ENCODE measurements around the gene TST. TPM values are rescaled to one million over a fixed set of nuclear protein-coding genes. Genes with fewer than 3 reads are reported as not detected.

The TST gene
- total and polyA plus RNA-seq, 10 of the 15 experiments (the other 5 are each of a cell fraction or from before 2014, with no cell fraction given), result 2.4 to 24.6 (median 10.4) TPM

- Histone ChIP-seq H3K9ac (ENCODE audit: control insufficient read depth, insufficient read depth, low read length) (no peak overlapping the region), H3K27ac (ENCODE audit: control insufficient read depth, insufficient read depth) (no peak overlapping the region), H4K20me1 (ENCODE audit: control insufficient read depth, insufficient read depth) (no peaks in the 10 kb centered on the region), H3K36me3 (ENCODE audit: control insufficient read depth in 2 of 2, insufficient read depth in 2 of 2, low read length in 1 of 2) (no peaks in the 10 kb centered on the region), H3K4me2 (ENCODE audit: control insufficient read depth, insufficient read depth) (no peak overlapping the region), H3K9me3 (replicated peaks; ENCODE audit: control insufficient read depth, insufficient read depth, low read length) (no peaks in the 10 kb centered on the region), H2AFZ (ENCODE audit: control insufficient read depth, low read depth, low read length) (no peak overlapping the region), H3K27me3 (replicated peaks in 1 of 2; ENCODE audit: control insufficient read depth in 2 of 2, insufficient read depth in 2 of 2, low read length in 1 of 2) (peaks cover 0 to 2% of the 10 kb centered on the region in 2 experiments; a peak in 1 of 4 replicates), H3K79me2 (ENCODE audit: control insufficient read depth, insufficient read depth, low read length) (no peaks in the 10 kb centered on the region), H3K4me1 (ENCODE audit: control insufficient read depth, insufficient read depth, low read length) (peaks cover 10% of the 10 kb centered on the region), H3K4me3 (no peak overlapping the region)
- RAD21 ChIA-PET (ENCODE audit: unreplicated experiment), result interaction anchor here (0.6 to 2.8 kb wide), 14 partner anchors 9 to 262 kb away, joined by 3 to 21 read pairs (median 4); partner anchors contain the start of gene TST
- BruUV-seq (replicated peaks), result no TSS peak
- SMC1A ChIA-PET (ENCODE audit: uncharacterized antibody, unreplicated experiment), result interaction anchor here (0.6 to 2.7 kb wide), 14 partner anchors 13 to 268 kb away, joined by 3 to 19 read pairs (median 4); no protein-coding TSS in a partner anchor
- DNase-seq (ENCODE audit: low read depth, low spot score), result no peak
- FAIRE-seq, result peak; percentile 70
- TF ChIP-seq, protein P1, sequence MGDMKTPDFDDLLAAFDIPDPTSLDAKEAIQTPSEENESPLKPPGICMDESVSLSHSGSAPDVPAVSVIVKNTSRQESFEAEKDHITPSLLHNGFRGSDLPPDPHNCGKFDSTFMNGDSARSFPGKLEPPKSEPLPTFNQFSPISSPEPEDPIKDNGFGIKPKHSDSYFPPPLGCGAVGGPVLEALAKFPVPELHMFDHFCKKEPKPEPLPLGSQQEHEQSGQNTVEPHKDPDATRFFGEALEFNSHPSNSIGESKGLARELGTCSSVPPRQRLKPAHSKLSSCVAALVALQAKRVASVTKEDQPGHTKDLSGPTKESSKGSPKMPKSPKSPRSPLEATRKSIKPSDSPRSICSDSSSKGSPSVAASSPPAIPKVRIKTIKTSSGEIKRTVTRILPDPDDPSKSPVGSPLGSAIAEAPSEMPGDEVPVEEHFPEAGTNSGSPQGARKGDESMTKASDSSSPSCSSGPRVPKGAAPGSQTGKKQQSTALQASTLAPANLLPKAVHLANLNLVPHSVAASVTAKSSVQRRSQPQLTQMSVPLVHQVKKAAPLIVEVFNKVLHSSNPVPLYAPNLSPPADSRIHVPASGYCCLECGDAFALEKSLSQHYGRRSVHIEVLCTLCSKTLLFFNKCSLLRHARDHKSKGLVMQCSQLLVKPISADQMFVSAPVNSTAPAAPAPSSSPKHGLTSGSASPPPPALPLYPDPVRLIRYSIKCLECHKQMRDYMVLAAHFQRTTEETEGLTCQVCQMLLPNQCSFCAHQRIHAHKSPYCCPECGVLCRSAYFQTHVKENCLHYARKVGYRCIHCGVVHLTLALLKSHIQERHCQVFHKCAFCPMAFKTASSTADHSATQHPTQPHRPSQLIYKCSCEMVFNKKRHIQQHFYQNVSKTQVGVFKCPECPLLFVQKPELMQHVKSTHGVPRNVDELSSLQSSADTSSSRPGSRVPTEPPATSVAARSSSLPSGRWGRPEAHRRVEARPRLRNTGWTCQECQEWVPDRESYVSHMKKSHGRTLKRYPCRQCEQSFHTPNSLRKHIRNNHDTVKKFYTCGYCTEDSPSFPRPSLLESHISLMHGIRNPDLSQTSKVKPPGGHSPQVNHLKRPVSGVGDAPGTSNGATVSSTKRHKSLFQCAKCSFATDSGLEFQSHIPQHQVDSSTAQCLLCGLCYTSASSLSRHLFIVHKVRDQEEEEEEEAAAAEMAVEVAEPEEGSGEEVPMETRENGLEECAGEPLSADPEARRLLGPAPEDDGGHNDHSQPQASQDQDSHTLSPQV (IDR thresholded peaks at IDR 0.05), result no peak
- TF ChIP-seq SPI1 (IDR thresholded peaks at IDR 0.05; ENCODE audit: borderline replicate concordance, insufficient read depth, low read depth, low read length) (peak; percentile 18; the same call in 1 of the 2 replicates), PKNOX1 (IDR thresholded peaks at IDR 0.05) (peak; percentile 26; the same call in 1 of the 2 replicates), IKZF2 (IDR thresholded peaks at IDR 0.05) (peak; percentile 34 to 47; a peak in 3 of 4 replicates)
- TF ChIP-seq, protein P2, sequence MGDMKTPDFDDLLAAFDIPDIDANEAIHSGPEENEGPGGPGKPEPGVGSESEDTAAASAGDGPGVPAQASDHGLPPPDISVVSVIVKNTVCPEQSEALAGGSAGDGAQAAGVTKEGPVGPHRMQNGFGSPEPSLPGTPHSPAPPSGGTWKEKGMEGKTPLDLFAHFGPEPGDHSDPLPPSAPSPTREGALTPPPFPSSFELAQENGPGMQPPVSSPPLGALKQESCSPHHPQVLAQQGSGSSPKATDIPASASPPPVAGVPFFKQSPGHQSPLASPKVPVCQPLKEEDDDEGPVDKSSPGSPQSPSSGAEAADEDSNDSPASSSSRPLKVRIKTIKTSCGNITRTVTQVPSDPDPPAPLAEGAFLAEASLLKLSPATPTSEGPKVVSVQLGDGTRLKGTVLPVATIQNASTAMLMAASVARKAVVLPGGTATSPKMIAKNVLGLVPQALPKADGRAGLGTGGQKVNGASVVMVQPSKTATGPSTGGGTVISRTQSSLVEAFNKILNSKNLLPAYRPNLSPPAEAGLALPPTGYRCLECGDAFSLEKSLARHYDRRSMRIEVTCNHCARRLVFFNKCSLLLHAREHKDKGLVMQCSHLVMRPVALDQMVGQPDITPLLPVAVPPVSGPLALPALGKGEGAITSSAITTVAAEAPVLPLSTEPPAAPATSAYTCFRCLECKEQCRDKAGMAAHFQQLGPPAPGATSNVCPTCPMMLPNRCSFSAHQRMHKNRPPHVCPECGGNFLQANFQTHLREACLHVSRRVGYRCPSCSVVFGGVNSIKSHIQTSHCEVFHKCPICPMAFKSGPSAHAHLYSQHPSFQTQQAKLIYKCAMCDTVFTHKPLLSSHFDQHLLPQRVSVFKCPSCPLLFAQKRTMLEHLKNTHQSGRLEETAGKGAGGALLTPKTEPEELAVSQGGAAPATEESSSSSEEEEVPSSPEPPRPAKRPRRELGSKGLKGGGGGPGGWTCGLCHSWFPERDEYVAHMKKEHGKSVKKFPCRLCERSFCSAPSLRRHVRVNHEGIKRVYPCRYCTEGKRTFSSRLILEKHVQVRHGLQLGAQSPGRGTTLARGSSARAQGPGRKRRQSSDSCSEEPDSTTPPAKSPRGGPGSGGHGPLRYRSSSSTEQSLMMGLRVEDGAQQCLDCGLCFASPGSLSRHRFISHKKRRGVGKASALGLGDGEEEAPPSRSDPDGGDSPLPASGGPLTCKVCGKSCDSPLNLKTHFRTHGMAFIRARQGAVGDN (IDR thresholded peaks at IDR 0.05), result no peak
- in situ Hi-C loops (cut with MboI) (no loop called here), intact Hi-C loops (cut with micrococcal nuclease; ENCODE audit: unreplicated experiment) (loop anchor here (1.0 to 10.0 kb wide), 2 partner anchors 190 to 263 kb away; no protein-coding TSS in a partner anchor)
- POLR2A ChIA-PET, result interaction anchor here (0.6 to 1.2 kb wide), 3 partner anchors 75 to 406 kb away, joined by 3 to 9 read pairs (median 3); no protein-coding TSS in a partner anchor
- CTCF ChIA-PET, result interaction anchor here (0.5 to 4.6 kb wide), 40 partner anchors 8 to 288 kb away, joined by 3 to 39 read pairs (median 5); partner anchors contain the start of genes IFT27, IL2RB, MPST and TST
- ATAC-seq, result peak; percentile 76
- 21% methylated on average over 9 of the region's 9 CpGs for WGBS (ENCODE audit: insufficient coverage, insufficient replicate concordance, low lambda C conversion rate, missing lambda C conversion rate)
Measured at GRCh38 chr22:37044634-37045625, 25.7 kb upstream of the TST start.
